Testis (tissue), 3 donors: Measurements from ENCODE around the gene GPC6. TPM values are rescaled to one million over a fixed set of nuclear protein-coding genes. Genes with fewer than 3 reads are reported as not detected.

ENCODE experiments used
- DNase-seq: peaks from one replicate; pipeline ENCODE4 v3.0.0-alpha.2; 2019
- H3K27ac ChIP-seq, 2 donors: fragments of 200-600 bp; sonication (generic); one replicate each; pipeline ENCODE4 v1.5.1; 2019
- H3K27me3 ChIP-seq: fragments of 200-600 bp; sonication (generic); one replicate; pipeline ENCODE4 v1.5.1; 2019
- H3K36me3 ChIP-seq: fragments of 200-600 bp; sonication (generic); one replicate; pipeline ENCODE4 v1.5.1; 2017; ENCODE audit warnings: low read depth; ENCODE audit errors: missing control alignments
- H3K4me1 ChIP-seq: fragments of 200-600 bp; sonication (generic); one replicate; pipeline ENCODE4 v1.5.1; 2019
- H3K4me3 ChIP-seq, 2 donors: fragments of 200-600 bp; sonication (generic); one replicate each; pipeline ENCODE4 v1.5.1; 2017 to 2019
- H3K9me3 ChIP-seq: fragments of 200-600 bp; sonication (generic); one replicate; pipeline ENCODE4 v1.5.1; 2017
- CTCF ChIP-seq, 3 experiments: fragments of 450-650 bp in 2 of 3; fragments of 200-600 bp in 1 of 3; sonication (generic) in 1 of 3; IDR thresholded peaks; one replicate each; pipeline ENCODE4 v1.5.1; 2016 to 2019; ENCODE audit warnings: antibody characterized with exemption in 3 of 3, mild to moderate bottlenecking in 2 of 3, moderate library complexity in 1 of 3
- POLR2A ChIP-seq: fragments of 450-650 bp; IDR thresholded peaks from one replicate; pipeline ENCODE4 v1.6.1; 2017; ENCODE audit warnings: antibody characterized with exemption, mild to moderate bottlenecking, moderate library complexity
- WGBS, 2 donors: methylation state at CpG; one replicate each; pipeline ENCODE4 v1.1.5; 2018; 5-methylcytosine and 5-hydroxymethylcytosine counted together
- intact Hi-C: fragments of 100-400 bp; cut with DNase I; formaldehyde crosslinking; loops from one replicate; pipeline ENCODE4 v1.15.1; 2023; ENCODE audit warnings: low total_unique reads
- polyA plus RNA-seq: library from polyadenylated mRNA; stranded (reverse); fragments of 350-450 nt; fragmentation: Illumina TruSeq; extraction: RNeasy Lipid Tissue Mini Kit (QIAGEN cat#74804); gene quantifications from one replicate; pipeline ENCODE4 v1.2.3, GENCODE V29; 2014; ENCODE audit warnings: low read depth, low replicate concordance; ENCODE audit not compliant: insufficient read depth
- total RNA-seq, 2 donors: library from RNA; depleted of rRNA; stranded (reverse); fragments of >200 nt; gene quantifications; one replicate each; pipeline ENCODE4 v1.2.3, GENCODE V29; 2016

GPC6 gene
- total and polyA plus RNA-seq, 3 donors from 2014 or later: 2.2 to 6.9 (median 4.3) TPM

GRCh38 chr13:93750676-93751075, 524.1 kb downstream of the GPC6 start:
- 81 to 95% methylated on average over 4 of the region's 4 CpGs for WGBS, 2 donors
- no peaks in the 10 kb centered on the region for H3K27me3 ChIP-seq
- intact Hi-C loops: no loop called here

GRCh38 chr13:93751117-93751516, 524.5 kb downstream of the GPC6 start:
- intact Hi-C loops: no loop called here
- TF ChIP-seq CTCF (IDR thresholded peaks at IDR 0.05): no peak
- no peak for TF ChIP-seq POLR2A
- no peaks in the 10 kb centered on the region for H3K9me3 ChIP-seq

More at GRCh38 chr13:93750676-93751075, 524.1 kb downstream of the GPC6 start:
- Histone ChIP-seq H3K4me1 (no peaks in the 10 kb centered on the region), H3K27ac (no peak overlapping the region), H3K4me3 (no peak overlapping the region), H3K9me3 (no peaks in the 10 kb centered on the region), H3K36me3 (no peaks in the 10 kb centered on the region)
- TF ChIP-seq POLR2A (no peak), CTCF (IDR thresholded peaks at IDR 0.05) (no peak)
- no peak for DNase-seq

GRCh38 chr13:93752541-93752940, 525.9 kb downstream of the GPC6 start:
- no peaks in the 10 kb centered on the region for H3K36me3 ChIP-seq
- TF ChIP-seq CTCF (IDR thresholded peaks at IDR 0.05): no peak
- TF ChIP-seq POLR2A: no peak
- 86 to 87% methylated on average over 4 of the region's 4 CpGs for WGBS, 2 donors

More at GRCh38 chr13:93751117-93751516, 524.5 kb downstream of the GPC6 start:
- DNase-seq: no peak
- Histone ChIP-seq H3K4me3 (no peak overlapping the region), H3K4me1 (no peaks in the 10 kb centered on the region), H3K27ac (no peak overlapping the region), H3K36me3 (no peaks in the 10 kb centered on the region), H3K27me3 (no peaks in the 10 kb centered on the region)

GRCh38 chr13:93753639-93754038, 527.0 kb downstream of the GPC6 start:
- no peak for DNase-seq
- H3K9me3 ChIP-seq: no peaks in the 10 kb centered on the region
- H3K4me1 ChIP-seq: no peaks in the 10 kb centered on the region
- H3K27me3 ChIP-seq: no peaks in the 10 kb centered on the region
- no peaks in the 10 kb centered on the region for H3K36me3 ChIP-seq
- TF ChIP-seq CTCF (IDR thresholded peaks at IDR 0.05) (no peak), POLR2A (no peak)
- H3K27ac ChIP-seq: no peak overlapping the region
- intact Hi-C loops: no loop called here
- H3K4me3 ChIP-seq: no peak overlapping the region

More at GRCh38 chr13:93752541-93752940, 525.9 kb downstream of the GPC6 start:
- no peak overlapping the region for H3K27ac ChIP-seq
- H3K27me3 ChIP-seq: no peaks in the 10 kb centered on the region
- H3K4me1 ChIP-seq: no peaks in the 10 kb centered on the region
- DNase-seq: no peak
- intact Hi-C loops: no loop called here
- H3K9me3 ChIP-seq: no peaks in the 10 kb centered on the region
- H3K4me3 ChIP-seq: no peak overlapping the region

- H3K4me1 ChIP-seq: no peaks in the 10 kb centered on the region
- H3K9me3 ChIP-seq: no peaks in the 10 kb centered on the region
- TF ChIP-seq POLR2A: no peak
- TF ChIP-seq CTCF (IDR thresholded peaks at IDR 0.05): no peak
- DNase-seq: no peak
- no peaks in the 10 kb centered on the region for H3K27me3 ChIP-seq
- 51 to 73% methylated on average over 1 of the region's 1 CpG for WGBS, 2 donors
- intact Hi-C loops: no loop called here
- H3K4me3 ChIP-seq: no peak overlapping the region
- H3K36me3 ChIP-seq: no peaks in the 10 kb centered on the region
- no peak overlapping the region for H3K27ac ChIP-seq
Measured at GRCh38 chr13:93755341-93755740, 528.7 kb downstream of the GPC6 start.
